NCI-H2107 treated with DMSO at 0.1 percent for 48 hours (cell line): Measurements from ENCODE around the gene EIF3B.
"Not testable (repeated sequence)": the region's sequence is repeated elsewhere in the genome, so short reads cannot be mapped to it uniquely, and the experiment has no call there.

ENCODE experiments used
- DNase-seq: peaks from one replicate; lab custom pipeline; 2025; ENCODE audit not compliant: unreplicated experiment; lab: John Stamatoyannopoulos, UW

Gene EIF3B

GRCh38 chr7:2399848-2400587 is 45.4 kb downstream of the EIF3B start:
- peak; percentile 83 for DNase-seq

- DNase-seq = no peak
Observed at GRCh38 chr7:2402687-2403013, 48.0 kb downstream of the EIF3B start.

GRCh38 chr7:2403014-2403717 is 48.5 kb downstream of the EIF3B start, which contains the start of gene CHST12:
TSS of gene CHST12 (plus strand) at chr7:2403611. CDS start at chr7:2432640, 29,029 bp downstream.
- peak; percentile 63 for DNase-seq

GRCh38 chr7:2403718-2404648 is 49.4 kb downstream of the EIF3B start:
- DNase-seq = peak; percentile 14

- no peak for DNase-seq
Observed at GRCh38 chr7:2404714-2405119, 50.1 kb downstream of the EIF3B start.

- DNase-seq = no peak
Observed at GRCh38 chr7:2405201-2405600, 50.6 kb downstream of the EIF3B start.

- DNase-seq = no peak
Observed at GRCh38 chr7:2405601-2406345, 51.1 kb downstream of the EIF3B start.

GRCh38 chr7:2409745-2410414 is 55.3 kb downstream of the EIF3B start:
- no peak for DNase-seq

- DNase-seq = no peak
Observed at GRCh38 chr7:2411049-2411448, 56.4 kb downstream of the EIF3B start.

- no peak for DNase-seq
Observed at GRCh38 chr7:2411815-2412586, 57.4 kb downstream of the EIF3B start.

- DNase-seq = no peak
Observed at GRCh38 chr7:2412587-2413201, 58.1 kb downstream of the EIF3B start.

- DNase-seq = no peak
Observed at GRCh38 chr7:2416063-2416462, 61.4 kb downstream of the EIF3B start.

- DNase-seq = no peak
Observed at GRCh38 chr7:2416650-2417049, 62.0 kb downstream of the EIF3B start.

GRCh38 chr7:2417178-2417577 is 62.6 kb downstream of the EIF3B start:
- DNase-seq = not testable (repeated sequence)

GRCh38 chr7:2417981-2418481 is 63.4 kb downstream of the EIF3B start:
- no peak for DNase-seq

- DNase-seq = no peak
Observed at GRCh38 chr7:2420216-2420933, 65.7 kb downstream of the EIF3B start.

GRCh38 chr7:2421943-2422310 is 67.3 kb downstream of the EIF3B start:
- DNase-seq = no peak

GRCh38 chr7:2425749-2426148 is 71.1 kb downstream of the EIF3B start:
- no peak for DNase-seq
